Measurements from ENCODE around the gene DDO.

The DDO gene, protein sequence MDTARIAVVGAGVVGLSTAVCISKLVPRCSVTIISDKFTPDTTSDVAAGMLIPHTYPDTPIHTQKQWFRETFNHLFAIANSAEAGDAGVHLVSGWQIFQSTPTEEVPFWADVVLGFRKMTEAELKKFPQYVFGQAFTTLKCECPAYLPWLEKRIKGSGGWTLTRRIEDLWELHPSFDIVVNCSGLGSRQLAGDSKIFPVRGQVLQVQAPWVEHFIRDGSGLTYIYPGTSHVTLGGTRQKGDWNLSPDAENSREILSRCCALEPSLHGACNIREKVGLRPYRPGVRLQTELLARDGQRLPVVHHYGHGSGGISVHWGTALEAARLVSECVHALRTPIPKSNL

DNA sequence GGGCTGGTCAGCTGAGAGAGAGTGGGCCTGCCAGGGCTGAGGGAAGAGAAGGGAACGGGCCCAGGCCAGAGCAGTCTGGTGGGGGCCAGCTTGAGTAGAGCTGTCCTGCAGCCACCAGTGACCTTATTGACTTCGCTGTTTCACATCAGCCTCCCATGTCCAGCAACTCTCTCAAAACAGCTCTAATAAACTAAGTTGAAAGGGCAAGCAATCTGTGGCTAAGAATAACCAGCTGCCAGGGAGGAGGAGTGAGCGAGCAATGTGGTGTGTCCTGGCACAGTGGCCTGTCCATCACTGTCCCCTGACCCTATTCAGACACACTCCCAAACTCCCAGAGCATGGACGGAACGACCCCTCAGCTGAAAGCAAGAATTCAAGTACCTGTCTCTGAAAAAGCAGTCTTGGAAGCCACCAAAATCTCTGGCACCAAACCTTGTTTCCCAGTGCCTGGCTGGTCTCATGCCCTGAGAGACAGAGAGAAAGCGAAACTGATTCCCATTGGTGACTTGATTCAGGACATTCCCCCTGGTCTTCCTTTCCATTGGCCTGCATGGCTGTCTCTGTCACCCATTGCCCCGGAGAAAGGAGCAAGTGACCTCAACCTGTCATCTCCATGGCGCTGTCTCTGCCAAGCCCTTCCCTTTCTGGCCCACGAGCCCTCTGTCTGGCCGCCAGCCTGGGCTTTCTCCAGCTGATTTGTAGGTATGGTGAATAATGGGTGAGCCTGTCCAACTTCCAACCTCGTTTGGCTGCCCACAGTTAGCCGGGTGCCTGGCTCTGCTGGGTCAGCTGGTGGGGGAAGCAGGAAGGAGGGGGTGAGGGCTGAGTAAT, at the start of gene DDO:
Gene DDO (minus strand): TSS at position 490 of the 831 bp plus-strand sequence. CDS start 2,113 bp downstream, outside the sequence.
- DNase-seq, result no peak

DNA sequence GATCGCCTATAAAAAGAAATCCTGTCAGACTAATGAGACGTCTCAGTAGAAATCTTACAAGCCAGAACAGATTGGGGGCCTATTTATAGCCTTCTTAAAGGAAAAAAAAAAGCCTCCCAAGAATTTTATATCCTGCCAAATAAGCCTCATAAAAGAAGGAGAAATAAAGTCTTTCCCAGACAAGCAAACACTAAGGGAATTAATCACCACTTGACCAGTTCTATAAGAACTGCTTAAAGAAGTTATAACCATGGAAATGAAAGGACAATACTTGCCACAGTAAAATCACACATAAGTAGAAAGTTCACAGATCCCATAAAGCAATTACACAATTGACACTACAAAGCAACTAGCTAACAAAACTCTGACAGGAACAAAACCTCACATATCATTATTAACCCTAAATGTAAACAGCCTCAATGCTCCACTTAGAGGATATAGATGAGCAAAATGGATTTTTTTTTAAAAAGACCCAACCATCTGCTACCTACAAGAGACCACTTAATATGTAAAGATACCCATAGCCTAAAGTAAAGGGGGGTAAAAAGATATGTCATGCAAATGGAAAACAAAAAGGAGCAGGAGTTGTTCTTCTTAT, 47.6 kb upstream of the DDO start:
- no peak for DNase-seq

DNA sequence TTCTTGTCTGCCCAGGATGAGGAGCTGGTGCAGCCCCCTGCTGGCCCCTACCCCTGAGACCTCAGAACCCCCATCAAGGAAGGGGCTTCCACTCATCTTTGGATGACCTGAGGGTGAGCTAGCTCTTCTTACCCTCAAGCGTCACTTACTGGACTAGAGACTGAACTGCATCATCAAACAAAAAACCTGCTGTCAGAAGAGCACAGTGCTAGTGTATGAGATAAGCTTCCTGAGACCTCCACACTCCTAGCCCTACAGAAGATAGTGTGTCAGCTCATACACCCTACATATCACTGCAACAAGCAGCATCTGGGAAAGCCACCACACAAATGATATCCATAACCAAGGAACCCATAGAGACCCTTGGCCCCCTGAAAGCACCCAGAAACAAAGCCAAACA, 46.0 kb upstream of the DDO start:
- DNase-seq, result no peak

DNA sequence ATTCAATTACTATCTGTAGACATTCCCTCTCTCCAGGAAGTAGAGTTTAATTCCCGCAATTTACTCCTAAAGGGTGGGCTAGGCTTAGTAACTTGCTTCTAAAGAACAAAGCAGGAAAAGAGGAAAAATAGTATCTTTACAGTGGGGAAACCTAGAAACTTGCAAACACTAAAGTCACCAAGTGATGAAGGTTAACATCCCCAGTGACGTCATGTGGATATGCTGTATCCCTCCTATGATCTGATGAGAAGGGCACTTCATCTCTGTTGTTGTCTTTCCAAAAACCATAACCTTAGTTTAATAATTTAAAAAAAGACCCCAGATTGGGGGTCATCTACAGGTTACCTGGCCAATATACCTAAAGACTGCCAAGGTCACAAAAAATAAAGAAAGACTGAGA, 43.8 kb upstream of the DDO start:
- DNase-seq, result no peak

DNA sequence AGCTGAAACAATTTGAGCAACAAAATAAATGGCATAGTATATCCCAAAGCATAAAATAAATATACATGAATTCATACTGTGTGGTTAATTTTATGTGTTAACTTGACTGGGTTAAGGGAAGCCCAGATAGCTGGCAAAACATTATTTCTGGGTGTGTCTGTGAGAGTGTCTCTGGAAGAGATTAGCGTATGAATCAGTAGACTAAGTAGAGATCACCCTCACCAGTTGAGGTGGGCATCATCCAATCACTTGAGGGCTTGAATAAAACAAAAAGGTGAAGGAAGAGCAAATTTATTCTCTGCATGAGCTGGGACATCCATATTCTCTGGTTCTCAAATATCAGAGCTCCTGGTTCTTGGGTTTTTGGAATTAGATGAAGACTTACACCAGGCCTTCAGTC, 43.1 kb upstream of the DDO start:
- no peak for DNase-seq

DNA sequence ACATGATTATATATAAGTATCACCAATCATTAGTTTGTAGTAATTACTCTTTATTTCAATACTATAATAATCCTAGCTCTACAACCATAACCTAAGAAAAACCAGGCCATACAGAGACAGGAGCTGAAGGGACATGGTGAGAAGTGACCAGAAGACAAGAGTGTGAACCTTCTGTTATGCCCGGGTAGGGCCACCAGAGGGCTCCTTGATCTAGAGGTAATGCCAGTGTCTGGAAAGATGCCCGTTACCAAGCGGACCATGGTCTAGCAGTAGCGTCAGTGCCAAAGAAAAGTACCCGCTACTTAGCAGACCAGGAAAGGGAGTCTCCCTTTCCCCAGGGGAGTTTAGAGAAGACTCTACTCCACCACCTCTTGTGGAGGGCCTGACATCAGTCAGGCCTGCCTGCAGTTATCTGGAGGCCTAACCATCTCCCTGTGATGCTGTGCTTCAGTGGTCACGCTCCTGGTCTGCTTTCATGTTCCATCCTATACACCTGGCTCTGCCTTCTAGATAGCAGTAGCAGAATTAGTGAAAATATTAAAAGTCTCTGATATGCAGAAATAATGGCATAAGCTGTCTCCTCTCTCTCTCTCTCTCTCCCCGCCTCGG, 42.3 kb upstream of the DDO start:
- peak in 1 of 2 donors; percentile 32 for DNase-seq

DNA sequence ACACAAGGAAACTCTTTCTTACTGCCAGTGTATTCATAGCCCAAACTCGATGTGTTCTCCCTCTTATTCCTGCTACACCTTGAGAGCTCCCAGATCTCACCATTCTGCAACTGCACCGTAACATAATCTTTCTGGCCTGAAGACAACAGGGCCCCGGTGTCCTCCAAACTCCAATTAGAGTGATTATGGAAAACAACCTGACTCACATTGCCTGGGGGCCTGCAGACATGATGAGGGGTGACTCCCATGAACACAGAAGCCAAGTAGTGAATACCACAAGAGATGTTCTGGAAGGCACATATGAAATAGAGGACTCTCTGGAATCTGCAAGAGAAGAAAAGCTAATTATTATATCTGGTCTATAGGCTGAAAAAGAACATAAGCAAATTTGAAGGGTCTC, 41.3 kb upstream of the DDO start:
- DNase-seq, result no peak

DNA sequence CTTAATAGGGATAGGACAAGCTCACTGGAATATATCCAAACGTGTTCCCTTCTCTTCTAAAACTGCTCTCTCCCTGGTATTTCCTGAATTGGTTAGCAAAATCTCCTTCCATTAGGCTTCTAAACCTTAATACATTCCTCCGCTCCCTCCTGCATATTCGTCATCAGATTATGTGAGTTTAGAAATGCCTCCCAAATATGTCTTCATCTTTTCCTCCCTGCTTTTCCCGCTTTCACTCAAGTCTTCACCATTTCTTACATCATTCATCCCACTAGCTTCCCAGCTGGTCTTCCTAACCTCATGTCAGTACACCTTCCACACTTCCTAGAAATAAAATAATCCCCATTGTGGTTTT, 34.1 kb upstream of the DDO start:
- no peak for DNase-seq

DNA sequence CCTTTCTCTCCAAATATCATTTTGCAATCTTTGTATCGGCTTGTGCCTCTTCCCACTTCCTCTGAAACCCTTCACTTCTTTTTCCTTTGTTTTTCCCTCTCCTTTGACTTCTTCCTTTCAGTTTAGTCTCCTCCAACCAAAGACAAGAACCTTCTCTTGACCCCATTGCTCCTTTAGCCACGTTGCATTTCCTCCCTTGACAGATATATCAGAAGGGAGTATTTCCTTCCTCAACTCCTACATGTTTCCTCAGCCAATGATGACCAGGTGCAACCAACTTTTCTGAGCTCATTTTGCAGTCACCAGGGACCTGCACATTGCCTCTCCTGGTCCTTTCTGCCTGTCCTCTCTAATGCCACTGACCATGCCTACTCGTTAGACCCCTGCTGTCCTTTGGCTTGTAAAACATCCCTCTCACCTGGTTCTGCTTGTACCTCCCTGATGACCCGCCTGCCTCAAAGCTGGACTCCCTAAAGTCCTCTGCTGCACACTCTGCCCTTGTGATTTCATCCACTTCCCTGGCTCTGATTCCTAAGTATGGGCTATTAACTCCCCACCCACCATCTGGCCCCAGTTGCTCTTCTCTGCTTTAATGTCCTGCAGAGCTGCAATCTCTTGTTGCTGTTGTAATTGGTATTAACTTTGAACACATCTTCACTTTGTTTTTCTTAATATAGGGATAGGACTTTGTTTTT, 33.6 kb upstream of the DDO start:
- DNase-seq, result no peak

DNA sequence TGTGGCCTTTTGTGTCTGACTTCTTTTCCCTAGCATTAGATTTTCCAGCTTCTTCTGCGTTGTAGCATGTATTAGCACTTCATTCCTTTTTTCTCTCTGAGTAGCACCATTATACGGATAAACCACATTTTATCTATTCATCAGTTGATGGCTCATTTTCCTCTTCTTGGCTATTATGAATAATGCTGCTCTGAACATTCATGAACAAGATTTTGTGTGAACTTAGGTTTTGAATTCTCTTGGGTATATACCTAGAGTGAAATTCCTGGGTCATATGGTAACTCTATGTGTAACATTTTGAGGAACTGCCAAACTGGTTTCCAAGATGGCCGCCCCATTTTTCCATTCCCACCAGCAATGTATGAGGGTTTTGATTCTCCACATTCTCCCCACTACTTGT, 32.4 kb upstream of the DDO start:
- no peak for DNase-seq

DNA sequence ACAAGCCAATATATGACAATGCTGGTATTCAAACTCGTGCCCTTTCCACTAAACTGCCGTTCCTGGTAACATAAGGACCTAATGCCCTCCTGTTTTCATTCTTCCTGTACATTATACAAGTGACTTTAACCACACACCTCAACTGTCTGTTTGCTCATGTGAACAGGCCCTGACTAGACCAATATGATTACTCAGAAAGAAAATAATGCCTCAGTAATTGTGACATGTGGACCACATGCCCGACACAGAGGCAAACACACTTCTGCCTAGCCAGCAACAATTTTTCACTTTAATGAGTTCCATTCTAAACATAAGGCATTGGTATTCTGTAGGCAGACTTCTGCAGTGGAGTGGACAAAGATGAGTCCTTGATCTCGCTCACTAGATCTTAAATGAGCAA, 31.0 kb upstream of the DDO start:
- no peak for DNase-seq

DNA sequence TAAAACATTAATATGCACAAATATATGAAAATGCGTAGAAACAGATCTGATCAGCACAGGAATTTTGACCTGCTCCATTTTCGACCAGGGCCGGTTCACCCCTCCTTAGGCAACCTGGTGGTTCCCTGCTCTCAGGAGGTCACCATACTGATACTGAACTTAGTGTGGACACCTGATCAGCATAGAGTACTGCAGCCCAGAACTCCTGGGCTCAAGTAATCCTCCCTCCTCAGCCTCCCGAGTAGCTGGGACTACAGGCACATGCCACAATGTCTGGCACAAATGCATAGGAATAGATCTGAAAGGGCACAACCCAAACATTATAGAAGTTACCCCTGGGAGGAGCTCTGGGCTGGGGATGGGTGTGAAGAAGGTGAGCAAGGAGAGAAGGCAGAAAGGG, 24.7 kb upstream of the DDO start:
- no peak for DNase-seq

DNA sequence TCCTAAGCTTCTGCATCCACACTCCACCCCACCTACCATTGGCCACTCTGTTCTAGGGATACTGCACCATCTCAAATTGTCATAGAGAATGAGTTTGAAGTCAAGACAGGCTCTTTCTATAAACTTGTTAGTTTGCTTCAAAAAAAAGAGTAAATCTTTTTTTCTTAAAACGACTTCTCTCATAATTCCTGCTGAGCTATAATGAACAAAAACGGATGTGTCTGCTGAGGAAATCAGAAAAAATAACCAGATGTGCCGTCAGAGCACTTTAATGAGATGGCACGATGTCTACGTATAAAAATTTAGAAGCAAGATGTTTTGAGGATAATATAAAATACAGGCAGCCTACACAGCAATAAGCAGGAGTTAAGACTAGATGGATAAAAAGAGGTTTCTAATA, 24.0 kb upstream of the DDO start:
- DNase-seq, result no peak

DNA sequence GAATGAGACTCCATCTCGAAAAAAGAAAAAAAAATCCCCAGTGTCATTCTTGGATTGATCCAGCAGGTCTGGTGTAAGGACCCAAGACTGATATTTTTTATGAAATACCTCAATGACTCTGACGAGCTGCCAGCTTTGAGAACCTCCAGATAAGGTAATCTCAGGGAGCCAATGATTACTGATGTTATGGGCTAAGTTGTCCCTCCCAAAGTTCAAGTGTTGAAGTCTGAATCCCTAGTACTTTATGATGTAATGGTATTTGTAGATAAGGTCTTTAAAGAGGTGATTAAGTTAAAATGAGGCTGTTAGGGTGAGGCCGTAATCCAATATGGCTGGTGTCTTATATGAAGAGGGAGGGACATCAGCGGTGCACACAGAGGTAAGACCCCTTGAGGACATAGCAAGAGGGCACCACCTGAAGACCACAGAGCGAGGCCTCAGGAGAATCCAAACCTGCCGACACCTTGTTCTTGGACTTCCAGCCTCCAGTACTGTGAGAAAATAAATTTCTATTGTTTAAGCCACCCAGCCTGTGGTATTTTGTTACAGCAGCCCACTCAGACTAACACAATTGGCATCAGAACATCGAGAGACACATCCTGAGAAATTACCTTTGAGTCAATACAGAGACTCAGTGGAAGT, 19.7 kb upstream of the DDO start:
- DNase-seq, result no peak

DNA sequence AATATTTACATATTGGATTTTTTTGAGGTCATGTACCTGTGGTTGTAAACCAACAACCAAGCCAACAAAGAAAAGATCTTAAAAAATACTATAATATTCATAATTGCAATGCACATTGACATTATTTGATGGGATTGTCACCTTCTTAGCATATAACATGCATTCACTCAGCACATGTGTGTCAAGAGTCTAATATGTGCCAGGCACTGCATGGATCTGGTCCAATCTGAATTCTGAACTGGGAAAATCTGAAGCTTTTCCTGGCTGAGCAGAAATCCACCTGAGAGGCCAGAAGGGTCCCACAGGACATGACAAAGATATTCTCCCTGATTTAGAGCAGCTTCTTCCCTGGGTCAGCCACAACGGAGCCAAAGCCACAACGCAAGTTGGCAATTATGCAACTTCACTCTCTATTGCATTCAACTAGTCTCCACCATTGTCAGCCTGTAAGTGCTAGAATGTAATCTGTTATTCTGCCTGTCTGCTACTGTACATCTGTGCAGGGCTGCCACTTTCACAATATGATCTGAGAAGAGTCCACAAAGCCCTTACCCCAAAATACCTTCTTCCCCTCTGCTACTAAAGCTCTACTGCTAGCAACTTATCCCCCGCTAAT, 17.0 kb upstream of the DDO start:
- DNase-seq, result no peak

DNA sequence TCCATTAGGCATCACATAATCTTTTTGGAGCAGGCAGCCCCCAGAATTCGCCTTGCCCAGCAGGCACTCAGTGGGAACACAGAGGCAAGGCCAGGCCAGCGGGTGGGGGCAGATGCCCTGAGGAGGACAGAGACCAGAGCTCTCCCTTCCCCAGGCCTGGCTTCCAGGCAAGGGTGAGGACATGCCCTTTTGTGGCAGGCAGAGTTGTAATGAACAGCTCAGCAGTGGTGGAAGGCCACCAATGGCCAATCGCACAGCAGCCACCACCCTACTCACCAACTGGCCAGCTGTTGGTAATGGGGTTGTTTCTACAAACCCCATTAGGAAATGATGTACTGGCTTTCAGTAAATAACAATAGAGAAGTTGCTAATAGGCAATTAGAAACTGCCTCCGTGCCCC, 15.4 kb upstream of the DDO start:
- DNase-seq, result no peak

DNA sequence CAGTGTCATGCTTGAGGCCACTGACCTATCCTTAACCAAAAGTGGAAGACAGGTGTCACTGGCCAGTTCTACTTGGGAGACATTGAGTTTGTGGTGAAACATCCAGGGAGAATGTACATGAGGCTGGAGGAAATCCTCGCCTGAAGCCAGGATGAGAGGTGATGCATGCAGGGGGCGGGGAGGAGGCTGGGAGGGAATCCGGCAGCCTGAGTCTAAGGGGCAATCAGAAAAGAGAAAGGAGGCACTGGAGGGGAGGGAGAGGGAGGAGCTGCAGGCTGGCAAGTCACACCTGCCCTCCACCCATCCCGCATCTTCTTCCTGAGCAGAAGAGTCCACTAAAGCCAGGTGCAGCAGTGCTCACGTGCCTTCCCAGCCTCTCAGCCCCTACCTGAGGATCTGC, 14.9 kb upstream of the DDO start:
- DNase-seq, result no peak

DNA sequence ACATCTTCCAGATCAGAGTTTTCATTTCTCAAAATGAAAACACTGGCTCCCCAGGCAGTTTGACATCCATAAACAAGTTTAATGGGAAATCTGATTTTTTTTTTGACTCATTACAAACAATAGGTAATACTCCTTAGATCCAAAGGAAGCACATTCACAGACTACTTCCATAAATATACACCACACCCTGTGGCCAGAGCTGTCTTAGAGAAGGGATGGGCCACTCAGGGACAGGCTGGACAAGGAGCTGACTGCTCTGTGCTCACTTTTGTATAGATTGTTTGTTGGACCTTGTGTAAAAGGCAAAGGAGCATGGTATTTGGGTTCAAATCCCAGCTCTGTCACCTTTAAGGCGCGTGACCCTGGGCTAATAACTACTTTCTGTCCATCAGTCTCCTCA, 12.8 kb upstream of the DDO start:
- no peak for DNase-seq

DNA sequence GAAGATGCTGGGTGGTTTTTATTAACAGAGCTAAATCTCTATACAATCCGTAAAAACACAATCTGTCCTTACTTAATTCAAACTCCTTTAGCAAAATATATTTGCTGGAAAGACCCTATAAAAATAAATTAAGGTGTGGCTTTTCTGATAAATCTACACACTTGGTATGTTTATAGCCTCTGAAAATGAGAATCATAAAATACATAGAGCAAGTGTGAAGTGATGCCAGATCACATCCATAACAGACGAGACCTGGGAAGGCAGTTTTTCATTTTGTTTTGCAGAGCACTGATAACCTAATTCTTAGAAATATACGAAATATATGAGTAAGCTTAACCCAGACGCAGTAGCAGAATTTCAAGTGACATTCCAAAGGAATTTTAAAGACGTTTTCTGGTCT, 10.4 kb upstream of the DDO start:
- DNase-seq, result no peak

DNA sequence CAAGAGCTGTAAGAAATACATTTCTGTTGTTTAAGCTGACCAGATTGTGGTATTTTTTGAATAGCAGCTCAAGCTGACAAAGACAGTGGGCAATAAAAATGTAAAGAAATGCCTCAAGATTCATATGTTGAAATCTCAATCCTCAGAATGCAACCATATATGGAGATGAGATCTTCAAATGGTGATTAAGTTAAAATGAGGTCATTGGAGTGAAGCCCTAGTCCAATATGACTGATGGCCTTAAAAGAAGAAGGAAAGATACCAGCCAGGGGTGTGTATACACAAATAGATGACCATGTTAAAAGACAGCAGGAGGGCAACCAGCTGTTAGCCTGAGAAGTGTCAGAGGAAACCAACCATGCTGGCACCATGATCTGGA, 7.1 kb upstream of the DDO start:
- no peak for DNase-seq

DNA sequence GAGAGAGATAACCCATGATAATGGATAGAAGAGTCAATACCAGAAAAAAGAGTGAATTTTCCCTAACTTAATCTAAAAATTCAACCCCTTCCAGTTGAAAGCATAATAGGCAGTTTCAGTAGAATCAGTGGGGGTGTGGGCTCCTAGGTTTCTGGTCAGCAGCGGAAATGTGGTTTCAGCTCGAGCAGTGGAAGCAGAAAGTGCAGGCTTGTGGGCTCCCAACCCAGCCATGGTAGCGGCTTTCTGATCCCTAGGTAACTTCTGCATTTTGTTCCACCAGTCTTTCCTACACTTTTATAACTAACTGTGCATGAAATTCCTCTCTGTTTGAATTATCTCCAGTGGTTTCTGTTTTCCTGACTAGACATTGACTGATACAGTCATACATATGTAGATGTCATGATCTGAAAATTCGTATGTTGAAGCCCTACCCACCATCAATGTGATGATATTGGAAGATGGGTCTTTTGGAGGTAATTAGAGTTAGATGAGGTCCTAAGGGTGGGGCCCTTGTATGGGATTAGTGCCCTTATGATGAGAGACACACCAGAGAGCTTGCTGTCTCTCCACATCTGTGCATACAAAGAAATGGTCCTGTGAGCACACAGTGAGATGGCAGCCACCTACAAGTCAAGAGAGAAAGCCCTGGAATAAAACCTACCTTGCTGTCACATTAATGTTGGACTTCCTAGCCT, 6.5 kb upstream of the DDO start:
- no peak for DNase-seq
